KMS-11 (cell line): ENCODE data around the gene CRY2.
A peak's percentile ranks its signal among the peaks of the same experiment; 100 is the strongest.

ENCODE experiments used
- H2AFZ ChIP-seq: fragments of 200-600 bp; sonication (generic); 2 replicates; pipeline ENCODE4 v1.6.1; 2016; ENCODE audit warnings: antibody characterized with exemption, mixed run types, low read depth
- H3K27ac ChIP-seq: fragments of 200-600 bp; sonication (generic); 2 replicates; pipeline ENCODE4 v1.6.1; 2016; ENCODE audit warnings: mild to moderate bottlenecking, mixed run types
- H3K27me3 ChIP-seq: fragments of 200-600 bp; sonication (generic); 2 replicates; pipeline ENCODE4 v1.6.1; 2017; ENCODE audit warnings: mild to moderate bottlenecking, low read depth, mixed run types, moderate library complexity; ENCODE audit not compliant: insufficient read depth
- H3K36me3 ChIP-seq: fragments of 200-600 bp; sonication (generic); 2 replicates; pipeline ENCODE4 v1.6.1; 2017; ENCODE audit warnings: mild to moderate bottlenecking, mixed run types; ENCODE audit not compliant: insufficient read depth
- H3K4me1 ChIP-seq: fragments of 200-600 bp; sonication (generic); 2 replicates; pipeline ENCODE4 v1.6.1; 2016; ENCODE audit warnings: mild to moderate bottlenecking, low read depth, mixed run types; ENCODE audit not compliant: poor library complexity, severe bottlenecking
- H3K4me2 ChIP-seq: fragments of 200-600 bp; sonication (generic); 2 replicates; pipeline ENCODE4 v1.7.0; 2016; ENCODE audit warnings: mild to moderate bottlenecking, mixed run types
- H3K4me3 ChIP-seq: fragments of 200-600 bp; sonication (generic); IDR thresholded peaks from 2 replicates; pipeline ENCODE4 v1.6.1; 2017; ENCODE audit warnings: low read depth, low read length, mixed read lengths; ENCODE audit not compliant: insufficient read depth
- H3K79me2 ChIP-seq: fragments of 200-600 bp; sonication (generic); 2 replicates; pipeline ENCODE4 v1.6.1; 2016; ENCODE audit warnings: low read depth, mixed run types; ENCODE audit not compliant: insufficient read depth
- H3K9ac ChIP-seq: fragments of 200-600 bp; sonication (generic); 2 replicates; pipeline ENCODE4 v1.6.1; 2016; ENCODE audit warnings: mild to moderate bottlenecking, mixed run types
- H4K20me1 ChIP-seq: fragments of 200-600 bp; sonication (generic); 2 replicates; pipeline ENCODE4 v1.6.1; 2016; ENCODE audit warnings: mild to moderate bottlenecking, mixed run types; ENCODE audit not compliant: insufficient read depth
- CTCF ChIP-seq: fragments of 200-600 bp; sonication (generic); conservative IDR thresholded peaks from 2 replicates; pipeline ENCODE4 v1.6.1; 2017; ENCODE audit warnings: low read depth, mild to moderate bottlenecking, antibody characterized with exemption, low read length, moderate library complexity, mixed read lengths

CRY2 gene

GRCh38 chr11:45928535-45929215 is 81.4 kb downstream of the CRY2 start:
- Histone ChIP-seq H3K27ac (no peak overlapping the region), H4K20me1 (no peaks in the 10 kb centered on the region), H2AFZ (no peak overlapping the region), H3K4me3 (no peak overlapping the region), H3K36me3 (no peaks in the 10 kb centered on the region), H3K4me1 (peaks cover 15% of the 10 kb centered on the region), H3K79me2 (no peaks in the 10 kb centered on the region), H3K9ac (no peak overlapping the region), H3K27me3 (no peaks in the 10 kb centered on the region), H3K4me2 (no peak overlapping the region)
- no peak for TF ChIP-seq CTCF

- Histone ChIP-seq H3K36me3 (no peaks in the 10 kb centered on the region), H3K4me1 (peaks cover 15% of the 10 kb centered on the region), H3K27ac (no peak overlapping the region; the same call in 1 of the 2 replicates), H4K20me1 (no peaks in the 10 kb centered on the region), H3K4me2 (peak overlapping the region; percentile 55; the same call in 1 of the 2 replicates), H2AFZ (no peak overlapping the region; the same call in 1 of the 2 replicates), H3K79me2 (no peaks in the 10 kb centered on the region), H3K27me3 (no peaks in the 10 kb centered on the region), H3K4me3 (no peak overlapping the region), H3K9ac (no peak overlapping the region; the same call in 1 of the 2 replicates)
- no peak for TF ChIP-seq CTCF
These were observed 82.3 kb downstream of the CRY2 start for GRCh38 chr11:45929486-45930030.

- H2AFZ ChIP-seq: no peak overlapping the region; the same call in 1 of the 2 replicates
- no peaks in the 10 kb centered on the region for H3K36me3 ChIP-seq
- peaks cover 15% of the 10 kb centered on the region for H3K4me1 ChIP-seq
- no peak overlapping the region; the same call in 1 of the 2 replicates for H3K27ac ChIP-seq
- no peaks in the 10 kb centered on the region for H3K79me2 ChIP-seq
- no peak overlapping the region; the same call in 1 of the 2 replicates for H3K9ac ChIP-seq
- no peaks in the 10 kb centered on the region for H4K20me1 ChIP-seq
- no peak overlapping the region for H3K4me3 ChIP-seq
- H3K4me2 ChIP-seq: peak overlapping the region; percentile 55
- H3K27me3 ChIP-seq: no peaks in the 10 kb centered on the region
- TF ChIP-seq CTCF: no peak
These were observed 82.9 kb downstream of the CRY2 start for GRCh38 chr11:45930031-45930794.

GRCh38 chr11:45930951-45931570 is 83.8 kb downstream of the CRY2 start:
- Histone ChIP-seq H2AFZ (no peak overlapping the region), H3K4me1 (peaks cover 15% of the 10 kb centered on the region), H3K27ac (no peak overlapping the region), H3K36me3 (no peaks in the 10 kb centered on the region), H3K4me3 (no peak overlapping the region), H3K27me3 (no peaks in the 10 kb centered on the region), H4K20me1 (no peaks in the 10 kb centered on the region), H3K4me2 (no peak overlapping the region), H3K79me2 (no peaks in the 10 kb centered on the region), H3K9ac (no peak overlapping the region)
- TF ChIP-seq CTCF: no peak
